Muscle layer of duodenum (tissue), 2 donors: ENCODE results near the gene DDX46.
"Not testable (repeated sequence)": the region's sequence is repeated elsewhere in the genome, so short reads cannot be mapped to it uniquely, and the experiment has no call there.

ENCODE experiments used
- H3K27ac ChIP-seq: one replicate; pipeline ENCODE4 v1.7.0; 2013; ENCODE audit warnings: mild to moderate bottlenecking, low read length
- H3K27me3 ChIP-seq: one replicate; pipeline ENCODE4 v1.7.0; 2013; ENCODE audit warnings: low read depth, mild to moderate bottlenecking, control low read depth, low read length
- H3K36me3 ChIP-seq, 2 donors: one replicate each; pipeline ENCODE4 v1.7.0; 2013; ENCODE audit warnings: low read length in 2 of 2, control low read depth in 1 of 2, mild to moderate bottlenecking in 1 of 2; ENCODE audit not compliant: insufficient read depth in 2 of 2, control insufficient read depth in 1 of 2
- H3K4me1 ChIP-seq, 2 donors: one replicate each; pipeline ENCODE4 v1.7.0; 2013; ENCODE audit warnings: low read length in 2 of 2, mild to moderate bottlenecking in 2 of 2, control low read depth in 1 of 2, moderate library complexity in 1 of 2; ENCODE audit not compliant: insufficient read depth in 2 of 2, control insufficient read depth in 1 of 2
- H3K4me3 ChIP-seq, 2 donors: one replicate each; pipeline ENCODE4 v1.7.0; 2013; ENCODE audit warnings: low read length in 2 of 2, low read depth in 1 of 2, mild to moderate bottlenecking in 1 of 2
- H3K9me3 ChIP-seq, 2 donors: one replicate each; pipeline ENCODE4 v1.7.0; 2013; ENCODE audit warnings: low read length in 2 of 2, control low read depth in 1 of 2, mild to moderate bottlenecking in 1 of 2; ENCODE audit not compliant: control insufficient read depth in 1 of 2
- donor health status: healthy.

DDX46 gene

DNA sequence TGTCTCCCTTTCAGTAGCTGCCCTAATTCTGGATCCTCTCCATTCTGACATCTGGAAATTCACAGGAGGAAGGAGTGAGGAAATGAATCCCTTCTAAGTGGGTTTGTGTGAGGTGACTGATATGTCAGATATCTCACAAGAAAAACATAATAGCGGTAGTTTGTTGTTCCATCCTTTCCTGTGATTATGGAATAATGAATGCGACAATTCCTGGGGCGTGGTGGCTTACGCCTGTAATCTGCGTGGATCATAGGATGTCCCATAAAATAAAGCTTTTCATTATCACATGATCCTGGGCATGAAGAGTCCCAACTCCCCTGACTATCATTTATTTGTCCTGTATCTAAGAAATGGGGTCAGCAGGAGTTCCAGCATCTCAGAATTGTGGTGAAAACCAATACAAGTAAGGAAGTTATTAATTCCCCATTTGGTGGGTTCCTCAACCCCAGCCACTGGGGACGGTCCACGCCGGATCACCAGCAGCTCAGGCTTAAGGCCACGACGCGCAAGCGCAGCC lies 86.8 kb downstream of the DDX46 start:
- H3K27me3 ChIP-seq = no peaks in the 10 kb centered on the region
- peaks cover 7 to 16% of the 10 kb centered on the region in 2 donors for H3K4me1 ChIP-seq
- H3K4me3 ChIP-seq = peak overlapping the region; percentile 92 to 97
- peaks cover 6 to 12% of the 10 kb centered on the region in 2 donors for H3K36me3 ChIP-seq
- no peaks in the 10 kb centered on the region for H3K9me3 ChIP-seq
- peak overlapping the region; percentile 88 for H3K27ac ChIP-seq

DNA sequence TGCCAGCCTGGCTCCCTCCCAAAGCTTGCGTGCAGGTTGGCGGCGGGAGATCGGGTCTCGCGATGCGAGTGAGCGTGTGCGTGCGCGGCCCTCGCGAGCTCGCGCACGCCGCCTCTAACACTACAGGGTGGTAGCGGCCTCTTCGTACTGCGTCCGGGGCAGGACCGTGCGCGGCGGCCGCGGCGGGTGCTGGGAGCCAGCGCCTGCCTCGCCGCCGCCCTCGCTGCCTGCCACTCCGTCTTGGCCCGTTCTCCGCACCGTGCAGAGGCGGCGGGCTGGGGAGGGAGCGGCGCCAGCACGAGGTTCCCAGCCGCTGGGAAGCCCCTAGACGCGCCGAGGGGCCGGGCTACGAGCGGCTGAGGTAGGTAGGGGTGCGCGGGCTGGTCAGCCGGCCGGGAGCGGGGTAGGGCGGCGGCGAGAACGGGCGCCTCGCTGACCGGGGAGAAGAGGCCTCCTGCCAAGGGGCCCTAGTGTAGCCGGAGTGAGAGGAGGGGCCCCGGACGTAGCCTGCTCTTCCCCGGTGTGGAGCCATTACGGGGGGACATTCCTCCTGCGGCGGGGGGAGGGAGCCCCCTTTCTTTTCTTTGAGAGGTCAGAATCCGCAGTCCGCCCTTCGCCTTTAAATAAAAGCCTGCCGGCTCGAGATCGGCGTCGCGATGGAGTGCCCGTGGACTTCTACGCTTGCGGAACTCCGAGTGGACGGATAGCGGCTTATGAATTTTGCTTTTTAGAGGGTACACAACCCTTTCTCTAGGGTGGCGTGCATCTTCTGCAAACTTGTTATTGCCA lies 87.5 kb downstream of the DDX46 start, which contains the start of gene C5orf24:
Gene C5orf24, plus strand, starts transcription at position 117 of the 789 bp plus-strand sequence. CDS start 8,933 bp downstream, outside the sequence.
- H3K27me3 ChIP-seq = no peaks in the 10 kb centered on the region
- H3K4me1 ChIP-seq = peaks cover 7 to 17% of the 10 kb centered on the region in 2 donors
- peak within 1 kb of the TSS; percentile 88 for H3K27ac ChIP-seq
- H3K9me3 ChIP-seq = no peaks in the 10 kb centered on the region
- peak within 1 kb of the TSS; percentile 92 to 97 for H3K4me3 ChIP-seq
- peaks cover 0 to 7% of the 10 kb centered on the region in 2 donors for H3K36me3 ChIP-seq

DNA sequence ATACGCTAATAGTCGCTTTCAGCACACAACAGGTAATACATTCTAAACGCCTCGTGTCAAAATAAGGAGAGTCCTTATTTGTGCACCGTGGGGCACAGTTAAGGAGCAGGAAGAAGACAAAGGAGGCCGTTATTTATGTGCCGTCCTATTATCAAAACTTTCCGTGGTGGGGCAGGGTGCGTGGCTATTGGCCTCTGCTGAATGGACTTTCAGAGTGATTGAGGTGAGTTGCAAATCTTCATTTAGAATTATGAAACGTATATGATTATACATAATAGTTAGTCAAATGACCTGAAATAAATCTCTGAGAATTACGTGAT lies 88.0 kb downstream of the DDX46 start:
- no peaks in the 10 kb centered on the region for H3K9me3 ChIP-seq
- no peaks in the 10 kb centered on the region for H3K27me3 ChIP-seq
- peaks cover 0 to 7% of the 10 kb centered on the region in 2 donors for H3K36me3 ChIP-seq
- H3K27ac ChIP-seq = peak overlapping the region; percentile 88
- peak overlapping the region; percentile 92 to 97 for H3K4me3 ChIP-seq
- H3K4me1 ChIP-seq = peaks cover 7 to 23% of the 10 kb centered on the region in 2 donors

DNA sequence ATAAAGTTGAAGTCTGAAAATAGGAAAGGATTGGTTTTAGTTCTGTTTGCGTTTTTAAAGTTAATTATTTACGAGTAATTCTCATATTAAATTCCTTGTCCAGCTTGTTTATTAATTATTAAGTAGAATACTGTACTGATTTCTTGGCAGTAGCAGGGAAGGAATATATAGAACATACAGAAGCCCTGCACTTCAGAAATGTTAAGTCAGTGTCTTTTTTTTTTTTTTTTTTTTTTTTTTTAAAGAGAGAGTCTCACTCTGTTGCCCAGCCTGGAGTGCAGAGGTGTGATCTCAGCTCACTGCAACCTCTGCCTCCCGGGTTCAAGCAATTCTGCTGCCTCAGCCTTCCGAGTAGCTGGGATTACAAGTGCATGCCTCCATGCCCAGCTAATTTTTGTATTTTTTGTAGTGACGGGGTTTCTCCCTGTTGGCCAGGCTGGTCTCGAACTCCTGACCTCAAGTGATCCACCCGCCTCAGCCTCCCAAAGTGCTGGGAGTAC lies 90.9 kb downstream of the DDX46 start:
- Histone ChIP-seq H3K4me1 (peaks cover 7 to 26% of the 10 kb centered on the region in 2 donors), H3K27ac (peak overlapping the region; percentile 8)
- not testable (repeated sequence) for H3K36me3 ChIP-seq, H3K9me3 ChIP-seq, H3K4me3 ChIP-seq, H3K27me3 ChIP-seq

DNA sequence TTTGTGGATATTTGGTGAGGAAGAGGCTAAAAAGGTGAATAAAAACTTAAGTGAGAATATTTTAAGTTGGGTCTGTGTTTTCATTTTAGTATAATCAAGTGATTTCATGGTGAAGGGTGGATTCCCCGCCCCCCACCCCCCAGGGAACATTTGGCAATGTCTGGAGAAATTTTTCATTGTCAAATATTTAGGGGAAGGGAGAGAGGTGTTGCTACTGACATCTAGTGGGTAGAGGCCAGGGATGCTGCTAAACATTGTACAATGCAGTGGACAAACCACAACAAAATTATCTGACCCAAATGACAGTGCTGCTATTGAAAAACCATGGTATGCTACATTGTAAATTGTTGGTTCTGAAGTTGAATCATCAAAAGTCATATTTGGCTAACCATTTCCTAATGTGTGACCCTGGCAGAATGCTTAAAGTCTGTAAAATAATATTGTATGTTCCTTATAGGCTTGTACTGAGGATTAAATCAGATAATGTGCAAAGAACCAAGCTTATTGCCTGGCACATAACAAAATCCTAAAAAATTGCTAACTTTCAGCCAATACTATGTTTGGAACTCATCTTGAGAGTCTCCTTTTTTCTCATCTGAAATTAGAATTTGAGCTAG lies 92.8 kb downstream of the DDX46 start:
- no peaks in the 10 kb centered on the region for H3K27me3 ChIP-seq
- H3K36me3 ChIP-seq = peaks cover 11 to 17% of the 10 kb centered on the region in 2 donors
- H3K4me3 ChIP-seq = no peak overlapping the region
- peaks cover 0 to 26% of the 10 kb centered on the region in 2 donors for H3K4me1 ChIP-seq
- H3K9me3 ChIP-seq = no peaks in the 10 kb centered on the region
- no peak overlapping the region for H3K27ac ChIP-seq

DNA sequence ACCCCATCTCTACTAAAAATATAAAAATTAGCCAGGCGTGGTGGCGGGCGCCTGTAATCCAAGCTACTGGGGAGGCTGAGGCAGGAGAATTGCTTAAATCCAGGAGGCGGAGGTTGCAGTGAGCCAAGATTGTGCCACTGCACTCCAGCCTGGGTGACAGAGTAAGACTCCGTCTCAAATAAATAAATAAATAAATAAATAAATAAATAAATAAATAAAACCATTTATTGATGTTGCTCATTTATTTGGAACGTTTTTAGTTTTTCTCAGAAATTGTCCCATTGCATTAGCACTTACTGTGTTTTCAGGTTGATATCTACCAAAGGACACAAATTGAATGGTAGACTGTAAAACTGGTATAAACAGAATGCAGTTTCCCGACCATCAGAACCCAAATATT lies 97.9 kb downstream of the DDX46 start:
- not testable (repeated sequence) for H3K4me3 ChIP-seq, H3K4me1 ChIP-seq, H3K9me3 ChIP-seq, H3K27ac ChIP-seq, H3K27me3 ChIP-seq
- H3K36me3 ChIP-seq = peaks cover 29 to 40% of the 10 kb centered on the region in 2 donors

DNA sequence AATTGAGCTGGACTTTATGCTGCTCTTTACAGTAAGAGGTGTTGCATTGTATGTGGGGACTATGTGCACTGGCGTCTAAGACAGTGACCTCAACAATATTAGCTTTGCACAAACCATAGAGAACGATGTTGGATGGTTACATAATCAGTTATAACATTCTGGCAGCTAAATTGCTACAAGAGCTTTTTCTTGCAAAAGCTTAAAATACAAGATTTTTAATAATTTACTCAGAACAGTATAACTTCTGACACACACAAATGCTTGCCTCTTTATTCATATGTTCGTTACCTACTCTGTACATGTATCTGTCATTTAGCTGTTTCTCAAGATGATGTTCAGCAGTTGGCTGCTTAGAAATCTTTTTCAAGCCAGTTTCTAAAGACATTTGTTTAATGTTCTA lies 98.8 kb downstream of the DDX46 start:
- H3K4me1 ChIP-seq = peaks cover 0 to 3% of the 10 kb centered on the region in 2 donors
- H3K27ac ChIP-seq = no peak overlapping the region
- no peaks in the 10 kb centered on the region for H3K27me3 ChIP-seq
- no peaks in the 10 kb centered on the region for H3K9me3 ChIP-seq
- H3K36me3 ChIP-seq = peaks cover 34 to 38% of the 10 kb centered on the region in 2 donors
- H3K4me3 ChIP-seq = no peak overlapping the region

DNA sequence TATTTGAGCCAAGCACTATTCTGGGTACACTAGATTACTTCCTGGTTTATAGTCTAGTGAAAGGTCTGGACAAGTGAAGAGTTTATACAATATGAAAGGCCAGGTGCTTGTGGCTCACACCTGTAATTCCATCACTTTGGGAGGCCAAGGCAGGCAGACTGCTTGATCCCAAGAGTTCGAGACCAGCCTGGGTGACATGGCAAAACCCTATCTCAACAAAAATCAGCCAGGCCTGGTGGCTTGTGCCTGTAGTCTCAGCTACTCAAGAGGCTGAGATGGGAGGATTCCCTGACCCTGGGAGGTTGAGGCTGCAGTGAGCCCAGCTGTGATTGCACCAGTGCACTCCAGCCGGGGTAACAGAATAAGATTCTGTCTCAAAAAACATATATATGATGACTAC lies 106.1 kb downstream of the DDX46 start:
- Histone ChIP-seq H3K27ac (no peak overlapping the region), H3K4me1 (no peaks in the 10 kb centered on the region), H3K27me3 (no peaks in the 10 kb centered on the region), H3K36me3 (peaks cover under 1 to 15% of the 10 kb centered on the region in 2 donors), H3K4me3 (no peak overlapping the region), H3K9me3 (no peaks in the 10 kb centered on the region)

DNA sequence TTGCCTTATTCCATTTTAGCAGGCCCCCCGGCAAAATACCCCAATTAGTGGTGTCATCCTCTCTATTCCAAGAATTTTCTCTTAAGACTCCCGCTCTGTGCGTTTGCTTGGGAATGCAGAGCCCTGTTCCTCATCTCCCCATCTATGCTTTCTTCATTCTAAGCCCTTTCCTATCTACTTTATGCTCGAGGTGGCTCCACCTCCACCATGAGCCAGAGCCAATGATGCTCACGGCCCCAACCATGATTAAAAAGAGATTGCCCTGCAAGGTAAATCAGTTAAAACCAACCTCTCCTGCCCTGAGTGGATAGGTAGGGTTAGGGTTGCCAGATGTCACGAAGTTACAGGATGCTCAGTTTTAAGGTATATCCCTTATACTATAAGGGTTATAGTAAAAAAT lies 114.9 kb downstream of the DDX46 start:
- Histone ChIP-seq H3K4me3 (peak overlapping the region; percentile 91 to 94), H3K27ac (peak overlapping the region; percentile 94), H3K27me3 (no peaks in the 10 kb centered on the region), H3K4me1 (peaks cover 6 to 11% of the 10 kb centered on the region in 2 donors), H3K36me3 (peaks cover 0 to 10% of the 10 kb centered on the region in 2 donors), H3K9me3 (no peaks in the 10 kb centered on the region)

DNA sequence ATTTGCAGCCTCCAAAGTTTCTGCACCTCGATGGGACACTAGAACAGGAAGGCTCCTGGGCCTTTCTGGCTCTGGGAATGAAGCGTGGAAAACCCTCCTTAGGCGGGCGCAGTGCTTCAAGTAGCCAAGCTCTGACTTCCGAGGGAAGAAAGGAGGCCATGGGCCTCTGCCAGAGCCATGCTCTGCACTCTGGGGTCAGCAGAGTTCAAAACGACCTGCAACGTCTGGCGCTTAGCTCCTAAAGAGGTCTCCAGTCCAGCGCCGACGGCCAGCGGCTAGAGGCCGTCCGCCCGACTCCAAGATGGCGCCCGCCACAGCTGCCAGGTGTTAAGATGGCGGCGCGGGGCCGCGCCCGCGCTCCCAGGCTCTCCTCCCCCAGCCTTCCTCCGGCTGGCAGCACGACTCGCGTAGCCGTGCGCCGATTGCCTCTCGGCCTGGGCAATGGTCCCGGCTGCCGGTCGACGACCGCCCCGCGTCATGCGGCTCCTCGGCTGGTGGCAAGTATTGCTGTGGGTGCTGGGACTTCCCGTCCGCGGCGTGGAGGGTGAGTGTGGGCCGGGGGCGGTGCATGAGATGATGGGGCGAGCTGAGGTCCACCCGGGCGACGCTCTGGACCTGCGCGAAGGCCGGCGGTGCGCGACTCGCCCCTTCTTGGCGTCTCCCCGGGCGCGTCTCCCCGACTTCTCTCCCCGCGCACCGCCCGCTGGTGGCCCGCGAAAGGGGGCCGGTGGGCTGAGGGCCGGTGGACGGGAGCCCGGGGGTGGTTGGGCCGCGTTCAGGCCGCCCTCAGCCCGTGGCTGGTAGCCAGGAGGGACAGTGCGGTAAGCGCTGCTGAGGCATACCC lies 115.6 kb downstream of the DDX46 start, which contains the start of gene TXNDC15:
Gene TXNDC15, plus strand, starts transcription at position 385 of the 844 bp plus-strand sequence. Its CDS starts 57 bp downstream, at position 442.
- H3K4me1 ChIP-seq = peaks cover 6 to 11% of the 10 kb centered on the region in 2 donors
- H3K27me3 ChIP-seq = no peaks in the 10 kb centered on the region
- H3K9me3 ChIP-seq = no peaks in the 10 kb centered on the region
- peak within 1 kb of the TSS; percentile 94 for H3K27ac ChIP-seq
- peaks cover 0 to 10% of the 10 kb centered on the region in 2 donors for H3K36me3 ChIP-seq
- peak within 1 kb of the TSS; percentile 91 to 94 for H3K4me3 ChIP-seq
